ENCODE data around the gene BTBD16. TPM values are rescaled to one million over a fixed set of nuclear protein-coding genes. Genes with fewer than 3 reads are reported as not detected.

The BTBD16 gene
- total and polyA plus RNA-seq, 4 experiments from 2014 or later, result 0.09 TPM; not detected in 3

DNA sequence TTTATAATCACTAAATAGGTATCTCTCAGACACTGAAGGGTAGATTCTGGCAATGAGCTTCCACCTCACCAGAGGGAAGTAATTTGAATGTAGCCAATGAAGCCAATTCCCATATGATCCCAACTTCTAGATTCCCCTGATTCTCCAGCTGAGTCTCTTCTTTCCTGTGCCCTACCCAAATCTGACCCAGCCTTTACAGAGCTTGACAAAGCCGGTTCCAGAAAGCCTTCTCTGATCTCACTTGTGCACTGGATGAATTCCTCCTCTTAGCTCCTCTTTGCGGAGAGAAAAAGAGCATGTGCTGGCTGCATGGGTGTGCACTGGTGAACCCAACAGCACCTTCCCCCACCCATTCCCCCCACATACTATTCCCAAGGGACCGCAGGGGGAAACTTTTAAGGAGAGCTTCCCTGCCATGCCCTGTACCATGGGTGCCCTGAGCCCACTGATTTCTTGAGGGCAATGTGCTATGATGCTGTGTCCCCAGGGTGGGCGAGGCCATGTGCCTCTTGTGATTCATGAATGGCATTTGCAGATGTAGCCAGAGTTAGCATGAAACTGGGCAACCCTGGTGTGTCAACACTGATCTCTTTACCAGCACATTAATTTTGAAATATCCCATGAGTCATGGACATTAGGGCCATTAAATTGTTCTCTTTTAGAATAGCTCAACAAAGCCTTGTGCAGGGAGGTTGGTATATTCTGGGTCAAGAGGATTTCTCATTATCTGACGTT, 53.0 kb downstream of the BTBD16 start:
- Histone ChIP-seq H3K4me3 (ENCODE audit: low read length in 2 of 2) (no peak overlapping the region), H3K27me3 (ENCODE audit: insufficient read depth, low read length) (no peaks in the 10 kb centered on the region), H3K36me3 (ENCODE audit: insufficient read depth, low read length) (no peaks in the 10 kb centered on the region), H3K27ac (ENCODE audit: low read depth, low read length) (no peak overlapping the region), H3K4me1 (ENCODE audit: insufficient read depth, low read length) (no peaks in the 10 kb centered on the region), H3K9me3 (ENCODE audit: control insufficient read depth in 1 of 2, low read length in 2 of 2) (no peaks in the 10 kb centered on the region)
- H3K36me3 Mint-ChIP-seq, result no peaks in the 10 kb centered on the region
- POLR2A ChIA-PET (ENCODE audit: partially characterized antibody), result no interaction called here
- no peak overlapping the region for H3K27ac Mint-ChIP-seq
- CTCF ChIA-PET (ENCODE audit: partially characterized antibody), result interaction anchor here (1.5 to 2.2 kb wide), 4 partner anchors 19 to 111 kb away, joined by 3 to 8 read pairs (median 5); no protein-coding TSS in a partner anchor
- H3K4me3 Mint-ChIP-seq, result no peak overlapping the region
- peaks cover 0 to 17% (median 5%) of the 10 kb centered on the region in 8 donors for H3K9me3 Mint-ChIP-seq
- no peaks in the 10 kb centered on the region for H3K4me1 Mint-ChIP-seq
- intact Hi-C loops (cut with micrococcal nuclease), result no loop called here
- H3K27me3 Mint-ChIP-seq, result peaks cover 16 to 20% of the 10 kb centered on the region in 2 donors
- DNase-seq, result no peak

DNA sequence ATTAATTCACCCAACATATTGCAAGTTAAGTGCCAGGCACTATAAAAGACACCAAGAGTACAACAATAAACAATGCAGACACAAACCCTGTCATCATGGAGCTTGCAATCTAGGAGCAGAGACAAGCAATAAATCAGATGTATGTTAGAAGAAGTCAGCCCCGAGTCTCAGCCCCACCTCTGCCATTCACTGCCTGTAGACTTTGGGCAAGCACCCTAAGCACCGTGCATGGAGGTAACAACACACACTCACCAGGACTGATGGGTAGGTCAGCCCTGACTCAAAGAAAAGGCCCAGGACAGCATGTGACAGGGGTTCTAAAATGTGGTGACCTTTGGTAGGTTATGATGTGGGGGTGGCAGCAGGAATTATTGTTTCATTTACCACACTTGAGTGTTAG, 54.1 kb downstream of the BTBD16 start:
- Mint-ChIP-seq H3K27ac (no peak overlapping the region), H3K4me3 (no peak overlapping the region), H3K9me3 (peaks cover 0 to 9% (median 5%) of the 10 kb centered on the region in 8 donors), H3K36me3 (no peaks in the 10 kb centered on the region), H3K27me3 (peaks cover 16 to 27% of the 10 kb centered on the region in 2 donors), H3K4me1 (no peaks in the 10 kb centered on the region)
- no peak overlapping the region for H3K27ac ChIP-seq (ENCODE audit: low read depth, low read length)
- H3K36me3 ChIP-seq (ENCODE audit: insufficient read depth, low read length), result no peaks in the 10 kb centered on the region
- POLR2A ChIA-PET (ENCODE audit: partially characterized antibody), result no interaction called here
- H3K27me3 ChIP-seq (ENCODE audit: insufficient read depth, low read length), result no peaks in the 10 kb centered on the region
- no peaks in the 10 kb centered on the region for H3K4me1 ChIP-seq (ENCODE audit: insufficient read depth, low read length)
- CTCF ChIA-PET (ENCODE audit: partially characterized antibody), result no interaction called here
- intact Hi-C loops (cut with micrococcal nuclease), result no loop called here
- no peaks in the 10 kb centered on the region for H3K9me3 ChIP-seq (ENCODE audit: control insufficient read depth in 1 of 2, low read length in 2 of 2)
- H3K4me3 ChIP-seq (ENCODE audit: low read length in 2 of 2), result no peak overlapping the region
- no peak for DNase-seq

DNA sequence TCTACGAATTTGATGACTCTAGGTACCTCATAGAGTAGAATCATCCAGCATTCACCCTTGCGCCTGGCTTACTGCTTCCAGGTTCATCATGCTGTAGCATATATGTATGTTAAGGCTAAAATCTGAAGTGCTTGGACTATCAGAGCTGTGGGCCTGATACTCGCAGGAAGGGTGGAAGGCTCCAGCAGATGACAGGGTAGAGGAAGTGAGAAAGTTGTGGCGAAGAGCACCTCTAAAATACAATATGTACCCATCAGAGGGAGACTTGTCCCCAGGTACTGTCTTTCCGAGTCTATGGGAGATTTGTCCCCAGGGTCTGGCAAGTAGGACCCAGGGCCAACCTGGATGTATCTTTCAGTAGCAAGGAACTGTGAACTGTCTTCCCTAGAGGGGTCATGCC, 55.3 kb downstream of the BTBD16 start:
- peaks cover 0 to 5% (median 0%) of the 10 kb centered on the region in 8 donors for H3K9me3 Mint-ChIP-seq
- Histone ChIP-seq H3K4me1 (ENCODE audit: insufficient read depth, low read length) (no peaks in the 10 kb centered on the region), H3K36me3 (ENCODE audit: insufficient read depth, low read length) (no peaks in the 10 kb centered on the region), H3K27me3 (ENCODE audit: insufficient read depth, low read length) (no peaks in the 10 kb centered on the region), H3K27ac (ENCODE audit: low read depth, low read length) (no peak overlapping the region), H3K4me3 (ENCODE audit: low read length in 2 of 2) (no peak overlapping the region), H3K9me3 (ENCODE audit: control insufficient read depth in 1 of 2, low read length in 2 of 2) (no peaks in the 10 kb centered on the region)
- H3K36me3 Mint-ChIP-seq, result no peaks in the 10 kb centered on the region
- DNase-seq, result no peak
- intact Hi-C loops (cut with micrococcal nuclease), result no loop called here
- no peaks in the 10 kb centered on the region for H3K4me1 Mint-ChIP-seq
- H3K4me3 Mint-ChIP-seq, result no peak overlapping the region
- H3K27me3 Mint-ChIP-seq, result peaks cover 16 to 24% of the 10 kb centered on the region in 2 donors
- ChIA-PET POLR2A (ENCODE audit: partially characterized antibody) (no interaction called here), CTCF (ENCODE audit: partially characterized antibody) (no interaction called here)
- H3K27ac Mint-ChIP-seq, result no peak overlapping the region

DNA sequence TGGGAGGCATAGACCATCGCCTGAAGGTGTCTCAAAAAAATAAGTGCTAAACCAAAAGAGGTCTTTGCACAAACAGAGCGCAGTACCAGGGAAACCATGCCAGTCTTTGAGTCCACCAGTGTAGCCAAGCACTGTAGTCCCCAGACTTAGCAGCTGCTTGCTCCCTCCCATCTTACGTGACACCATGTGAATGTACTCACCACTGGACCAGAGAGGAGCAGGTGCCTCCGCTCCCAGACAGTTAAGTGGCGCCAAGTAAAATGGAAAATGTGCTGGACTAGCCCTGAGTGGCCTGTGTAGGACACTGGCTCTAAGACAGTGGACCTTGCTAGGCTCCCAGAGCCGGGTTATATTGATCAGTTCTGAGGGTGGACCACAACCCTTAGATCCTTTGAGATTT, 55.7 kb downstream of the BTBD16 start:
- no peaks in the 10 kb centered on the region for H3K36me3 Mint-ChIP-seq
- Histone ChIP-seq H3K27me3 (ENCODE audit: insufficient read depth, low read length) (no peaks in the 10 kb centered on the region), H3K4me1 (ENCODE audit: insufficient read depth, low read length) (no peaks in the 10 kb centered on the region), H3K4me3 (ENCODE audit: low read length in 2 of 2) (no peak overlapping the region), H3K27ac (ENCODE audit: low read depth, low read length) (no peak overlapping the region), H3K9me3 (ENCODE audit: control insufficient read depth in 1 of 2, low read length in 2 of 2) (no peaks in the 10 kb centered on the region), H3K36me3 (ENCODE audit: insufficient read depth, low read length) (no peaks in the 10 kb centered on the region)
- no peak overlapping the region for H3K4me3 Mint-ChIP-seq
- CTCF ChIA-PET (ENCODE audit: partially characterized antibody), result no interaction called here
- peaks cover 0 to 5% (median 0%) of the 10 kb centered on the region in 8 donors for H3K9me3 Mint-ChIP-seq
- peaks cover 17 to 20% of the 10 kb centered on the region in 2 donors for H3K27me3 Mint-ChIP-seq
- DNase-seq, result no peak
- H3K4me1 Mint-ChIP-seq, result no peaks in the 10 kb centered on the region
- H3K27ac Mint-ChIP-seq, result no peak overlapping the region
- POLR2A ChIA-PET (ENCODE audit: partially characterized antibody), result no interaction called here
- intact Hi-C loops (cut with micrococcal nuclease), result no loop called here

DNA sequence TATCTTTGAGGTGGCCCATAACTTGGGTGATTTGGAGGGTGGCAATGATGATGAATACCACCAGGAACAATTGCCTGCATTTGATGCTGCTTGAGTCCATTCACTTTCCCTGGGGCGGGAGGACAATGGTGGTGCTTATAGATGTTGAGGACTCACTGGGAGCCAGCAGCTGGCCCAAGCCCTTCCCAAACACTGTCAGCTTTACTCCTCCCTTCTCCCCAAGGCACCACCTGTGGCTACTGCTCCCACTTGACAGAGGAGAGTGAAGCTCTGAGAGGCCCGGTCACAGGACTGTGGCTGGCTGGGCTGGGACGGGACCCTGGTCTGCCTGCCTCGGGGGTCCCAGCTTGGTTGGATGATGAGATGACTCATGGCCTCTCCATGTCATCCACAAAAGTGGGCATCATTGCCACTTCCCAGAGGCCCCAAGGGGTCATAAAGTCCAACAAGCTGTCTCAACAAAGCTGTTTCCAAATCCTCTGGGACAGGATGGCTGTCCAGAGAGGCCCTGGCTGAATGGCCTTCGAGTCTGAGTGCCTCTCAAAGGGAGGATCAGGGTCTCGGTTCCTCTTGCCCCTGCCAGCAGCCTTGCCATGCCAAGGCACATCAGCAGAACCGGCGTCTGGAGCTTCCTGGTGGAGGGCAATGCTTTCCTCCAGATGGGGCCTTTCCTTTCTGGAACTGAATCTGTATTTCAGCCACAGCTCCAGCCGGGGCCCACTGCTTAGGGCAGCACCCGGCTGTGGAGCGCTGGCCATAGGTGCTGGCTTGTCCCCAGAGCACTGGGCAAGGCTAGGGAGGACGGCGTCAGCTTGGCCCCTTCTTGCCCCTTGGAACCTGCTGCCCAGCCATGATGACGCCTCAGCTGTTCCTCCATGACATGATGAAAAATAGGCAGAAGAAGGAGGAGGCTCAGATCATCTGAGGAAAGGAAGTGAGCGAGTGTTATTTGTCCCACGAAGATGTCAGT, 56.4 kb downstream of the BTBD16 start:
- Histone ChIP-seq H3K9me3 (ENCODE audit: control insufficient read depth in 1 of 2, low read length in 2 of 2) (no peaks in the 10 kb centered on the region), H3K36me3 (ENCODE audit: insufficient read depth, low read length) (no peaks in the 10 kb centered on the region), H3K27ac (ENCODE audit: low read depth, low read length) (no peak overlapping the region), H3K27me3 (ENCODE audit: insufficient read depth, low read length) (no peaks in the 10 kb centered on the region), H3K4me3 (ENCODE audit: low read length in 2 of 2) (no peak overlapping the region), H3K4me1 (ENCODE audit: insufficient read depth, low read length) (no peaks in the 10 kb centered on the region)
- no peak for DNase-seq
- intact Hi-C loops (cut with micrococcal nuclease), result no loop called here
- H3K4me3 Mint-ChIP-seq, result no peak overlapping the region
- no peak overlapping the region for H3K27ac Mint-ChIP-seq
- CTCF ChIA-PET (ENCODE audit: partially characterized antibody), result no interaction called here
- no peaks in the 10 kb centered on the region for H3K36me3 Mint-ChIP-seq
- H3K4me1 Mint-ChIP-seq, result no peaks in the 10 kb centered on the region
- POLR2A ChIA-PET (ENCODE audit: partially characterized antibody), result no interaction called here
- H3K9me3 Mint-ChIP-seq, result peaks cover 0 to 4% (median 0%) of the 10 kb centered on the region in 8 donors
- peaks cover 17 to 18% of the 10 kb centered on the region in 2 donors for H3K27me3 Mint-ChIP-seq

DNA sequence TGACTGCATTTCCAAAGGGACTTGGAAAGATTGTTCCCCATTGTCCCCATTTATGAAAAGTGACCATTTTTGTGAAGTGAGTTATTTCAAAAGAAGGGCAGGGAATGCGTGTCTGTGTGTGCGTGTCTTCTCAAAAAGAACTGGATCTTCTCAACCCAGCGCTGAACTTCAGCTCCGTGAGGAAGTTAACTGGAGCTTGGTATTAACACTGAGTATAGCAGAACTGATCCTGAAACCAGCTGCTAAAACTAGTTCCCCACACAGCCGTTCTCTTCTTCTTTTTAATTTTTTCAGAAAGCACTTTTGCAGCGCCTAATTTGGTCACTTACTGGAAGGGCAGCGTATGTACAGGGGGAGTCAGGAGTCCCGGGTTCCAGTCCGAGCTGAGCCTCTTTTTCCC, 57.6 kb downstream of the BTBD16 start:
- Histone ChIP-seq H3K27ac (ENCODE audit: low read depth, low read length) (no peak overlapping the region), H3K4me1 (ENCODE audit: insufficient read depth, low read length) (no peaks in the 10 kb centered on the region), H3K27me3 (ENCODE audit: insufficient read depth, low read length) (no peaks in the 10 kb centered on the region), H3K36me3 (ENCODE audit: insufficient read depth, low read length) (no peaks in the 10 kb centered on the region), H3K9me3 (ENCODE audit: control insufficient read depth in 1 of 2, low read length in 2 of 2) (no peaks in the 10 kb centered on the region), H3K4me3 (ENCODE audit: low read length in 2 of 2) (no peak overlapping the region)
- intact Hi-C loops (cut with micrococcal nuclease), result no loop called here
- Mint-ChIP-seq H3K4me1 (no peaks in the 10 kb centered on the region), H3K4me3 (no peak overlapping the region), H3K27ac (no peak overlapping the region), H3K36me3 (no peaks in the 10 kb centered on the region), H3K27me3 (peaks cover 16 to 21% of the 10 kb centered on the region in 2 donors), H3K9me3 (peaks cover 0 to 4% (median 0%) of the 10 kb centered on the region in 8 donors)
- ChIA-PET CTCF (ENCODE audit: partially characterized antibody) (interaction anchor here (1.0 to 1.4 kb wide), 2 partner anchors 14 to 239 kb away, joined by 3 read pairs; no protein-coding TSS in a partner anchor), POLR2A (ENCODE audit: partially characterized antibody) (no interaction called here)
- no peak for DNase-seq

DNA sequence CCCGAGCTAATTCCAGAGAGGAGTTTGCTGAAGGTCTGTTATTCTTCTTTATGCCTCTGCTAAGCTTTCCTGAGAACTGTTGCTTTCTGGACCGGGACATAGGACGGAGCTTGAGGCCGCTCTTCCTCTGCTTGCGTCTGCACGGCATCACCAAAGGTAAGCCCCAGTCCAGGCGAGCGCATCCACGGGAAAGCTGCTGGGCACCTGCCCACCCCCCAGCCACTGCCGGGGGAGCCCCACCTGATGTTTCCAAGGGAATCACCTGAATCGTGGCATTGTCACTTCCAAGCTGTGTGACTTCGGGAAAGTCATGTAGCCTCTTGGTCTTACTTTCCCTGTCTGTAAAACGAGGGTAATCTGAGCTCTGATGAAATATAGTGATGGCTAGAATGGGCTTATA, 58.3 kb downstream of the BTBD16 start:
- intact Hi-C loops (cut with micrococcal nuclease), result no loop called here
- Mint-ChIP-seq H3K36me3 (no peaks in the 10 kb centered on the region), H3K27me3 (peaks cover 14 to 21% of the 10 kb centered on the region in 2 donors), H3K4me1 (no peaks in the 10 kb centered on the region), H3K4me3 (no peak overlapping the region), H3K27ac (no peak overlapping the region), H3K9me3 (peaks cover 0 to 4% (median 0%) of the 10 kb centered on the region in 8 donors)
- no peaks in the 10 kb centered on the region for H3K4me1 ChIP-seq (ENCODE audit: insufficient read depth, low read length)
- ChIA-PET CTCF (ENCODE audit: partially characterized antibody) (interaction anchor here (1.4 kb wide), 1 partner anchor 239 kb away, joined by 3 read pairs; no protein-coding TSS in a partner anchor), POLR2A (ENCODE audit: partially characterized antibody) (no interaction called here)
- H3K4me3 ChIP-seq (ENCODE audit: low read length in 2 of 2), result no peak overlapping the region
- no peaks in the 10 kb centered on the region for H3K36me3 ChIP-seq (ENCODE audit: insufficient read depth, low read length)
- DNase-seq, result no peak
- no peaks in the 10 kb centered on the region for H3K27me3 ChIP-seq (ENCODE audit: insufficient read depth, low read length)
- H3K9me3 ChIP-seq (ENCODE audit: control insufficient read depth in 1 of 2, low read length in 2 of 2), result no peaks in the 10 kb centered on the region
- H3K27ac ChIP-seq (ENCODE audit: low read depth, low read length), result no peak overlapping the region
